ENCODE measurements around the gene TTLL13. TPM values are rescaled to one million over a fixed set of nuclear protein-coding genes. Genes with fewer than 3 reads are reported as not detected.

TTLL13 gene
- total RNA-seq, 6 donors from 2014 or later = 0.39 to 0.89 (median 0.49) TPM; not detected in 3

DNA sequence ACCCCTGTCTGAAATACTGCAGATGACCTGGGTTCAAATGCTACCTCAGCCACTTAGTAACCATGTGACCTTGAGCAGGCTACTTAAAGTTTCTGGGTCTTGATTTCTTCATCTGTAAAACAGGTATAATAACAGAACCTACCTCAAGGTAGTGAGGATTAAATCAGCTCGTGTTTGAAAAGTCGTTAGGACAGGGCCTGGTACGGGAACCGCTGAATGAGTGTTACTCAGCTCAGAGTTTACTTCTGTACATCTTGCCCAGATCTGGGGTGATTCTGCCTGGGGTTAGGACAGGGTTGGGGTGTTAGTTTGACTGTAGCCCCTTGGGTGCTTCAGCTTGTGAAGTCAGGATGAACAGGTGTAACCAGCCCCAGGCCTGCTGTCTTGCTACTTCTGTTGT lies 46.4 kb upstream of the TTLL13 start:
- ATAC-seq (ENCODE audit: low FRiP score in 2 of 2) (no peak), DNase-seq (no peak)
- Histone ChIP-seq H3K9me3 (no peaks in the 10 kb centered on the region), H3K36me3 (peaks cover 3 to 34% (median 3%) of the 10 kb centered on the region in 4 donors), H3K4me3 (no peak overlapping the region), H3K27me3 (no peaks in the 10 kb centered on the region), H3K27ac (no peak overlapping the region), H3K4me1 (peaks cover 20 to 48% (median 27%) of the 10 kb centered on the region in 4 donors)
- TF ChIP-seq POLR2A (IDR thresholded peaks at IDR 0.05) = no peak
- TF ChIP-seq, protein P1, sequence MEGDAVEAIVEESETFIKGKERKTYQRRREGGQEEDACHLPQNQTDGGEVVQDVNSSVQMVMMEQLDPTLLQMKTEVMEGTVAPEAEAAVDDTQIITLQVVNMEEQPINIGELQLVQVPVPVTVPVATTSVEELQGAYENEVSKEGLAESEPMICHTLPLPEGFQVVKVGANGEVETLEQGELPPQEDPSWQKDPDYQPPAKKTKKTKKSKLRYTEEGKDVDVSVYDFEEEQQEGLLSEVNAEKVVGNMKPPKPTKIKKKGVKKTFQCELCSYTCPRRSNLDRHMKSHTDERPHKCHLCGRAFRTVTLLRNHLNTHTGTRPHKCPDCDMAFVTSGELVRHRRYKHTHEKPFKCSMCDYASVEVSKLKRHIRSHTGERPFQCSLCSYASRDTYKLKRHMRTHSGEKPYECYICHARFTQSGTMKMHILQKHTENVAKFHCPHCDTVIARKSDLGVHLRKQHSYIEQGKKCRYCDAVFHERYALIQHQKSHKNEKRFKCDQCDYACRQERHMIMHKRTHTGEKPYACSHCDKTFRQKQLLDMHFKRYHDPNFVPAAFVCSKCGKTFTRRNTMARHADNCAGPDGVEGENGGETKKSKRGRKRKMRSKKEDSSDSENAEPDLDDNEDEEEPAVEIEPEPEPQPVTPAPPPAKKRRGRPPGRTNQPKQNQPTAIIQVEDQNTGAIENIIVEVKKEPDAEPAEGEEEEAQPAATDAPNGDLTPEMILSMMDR (IDR thresholded peaks at IDR 0.05) = no peak
- TF ChIP-seq EP300 (IDR thresholded peaks at IDR 0.05) = no peak
- no peak for TF ChIP-seq POLR2AphosphoS5 (IDR thresholded peaks at IDR 0.05)
- 90 to 95% methylated on average over 4 of the region's 4 CpGs for WGBS, 2 donors

DNA sequence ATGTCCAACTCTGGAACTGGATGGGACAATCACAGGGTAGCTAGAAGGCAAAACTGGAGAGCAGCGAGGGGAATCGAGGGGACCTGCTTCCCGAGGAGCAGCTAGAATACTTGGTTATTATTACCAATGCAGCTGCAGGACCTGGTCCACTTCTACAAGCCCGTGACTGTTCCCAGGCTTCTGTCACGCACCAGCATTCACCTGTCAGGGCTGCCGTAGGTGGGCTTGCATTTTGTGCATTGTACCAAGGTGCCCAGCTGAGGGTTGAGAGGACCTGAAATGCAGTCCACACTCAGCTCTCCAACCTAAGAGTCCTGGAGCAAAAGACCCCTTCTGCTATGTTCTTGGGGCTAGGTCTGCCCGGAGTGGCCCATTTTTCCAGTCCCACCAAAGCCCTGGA lies 45.9 kb upstream of the TTLL13 start:
- H3K27ac ChIP-seq = no peak overlapping the region
- ATAC-seq (ENCODE audit: low FRiP score in 2 of 2) = no peak

DNA sequence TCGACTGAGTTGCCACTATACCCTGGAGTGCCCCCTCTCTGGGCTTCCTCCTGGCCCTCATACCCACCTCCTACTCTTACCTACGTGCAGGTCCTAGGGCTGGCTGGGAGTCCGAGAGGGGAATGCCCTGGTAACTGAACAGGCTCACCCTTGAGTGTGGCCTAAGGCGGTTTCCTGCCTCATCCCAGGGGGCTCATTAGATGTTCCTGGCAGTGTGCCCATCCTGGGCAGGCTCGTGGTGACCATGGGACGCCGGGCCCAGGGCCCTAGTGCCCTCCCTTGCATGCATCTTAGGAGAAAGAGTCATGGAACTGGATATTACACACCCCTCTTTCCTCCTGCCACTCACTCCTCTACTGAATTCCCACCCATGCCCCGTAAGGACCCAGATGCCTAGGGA lies 45.4 kb upstream of the TTLL13 start:
- DNase-seq (no peak), ATAC-seq (ENCODE audit: low FRiP score in 2 of 2) (peak in 1 of 2 donors; percentile 15)
- Histone ChIP-seq H3K27ac (no peak overlapping the region), H3K36me3 (peaks cover 3 to 34% (median 3%) of the 10 kb centered on the region in 4 donors), H3K27me3 (no peaks in the 10 kb centered on the region), H3K4me1 (peaks cover 20 to 48% (median 27%) of the 10 kb centered on the region in 4 donors), H3K9me3 (no peaks in the 10 kb centered on the region), H3K4me3 (no peak overlapping the region)
- TF ChIP-seq POLR2AphosphoS5 (IDR thresholded peaks at IDR 0.05) (peak in 1 of 2 donors; percentile 19), POLR2A (IDR thresholded peaks at IDR 0.05) (no peak)
- TF ChIP-seq, protein P1 (IDR thresholded peaks at IDR 0.05) = no peak
- whole genome bisulfite sequencing, 2 donors = 68 to 69% methylated on average over 7 to 8 of the region's 8 CpGs

More for the DNA sequence above, 45.9 kb upstream of the TTLL13 start:
- TF ChIP-seq EP300 (IDR thresholded peaks at IDR 0.05) (no peak), POLR2A (IDR thresholded peaks at IDR 0.05) (no peak), POLR2AphosphoS5 (IDR thresholded peaks at IDR 0.05) (no peak)
- TF ChIP-seq, protein P1 (IDR thresholded peaks at IDR 0.05) = no peak
- DNase-seq = no peak
- 98% methylated on average over 7 of the region's 7 CpGs for WGBS, 2 donors
- H3K9me3 ChIP-seq = no peaks in the 10 kb centered on the region
- no peak overlapping the region for H3K4me3 ChIP-seq
- peaks cover 20 to 48% (median 27%) of the 10 kb centered on the region in 4 donors for H3K4me1 ChIP-seq
- peaks cover 3 to 34% (median 3%) of the 10 kb centered on the region in 4 donors for H3K36me3 ChIP-seq
- H3K27me3 ChIP-seq = no peaks in the 10 kb centered on the region

DNA sequence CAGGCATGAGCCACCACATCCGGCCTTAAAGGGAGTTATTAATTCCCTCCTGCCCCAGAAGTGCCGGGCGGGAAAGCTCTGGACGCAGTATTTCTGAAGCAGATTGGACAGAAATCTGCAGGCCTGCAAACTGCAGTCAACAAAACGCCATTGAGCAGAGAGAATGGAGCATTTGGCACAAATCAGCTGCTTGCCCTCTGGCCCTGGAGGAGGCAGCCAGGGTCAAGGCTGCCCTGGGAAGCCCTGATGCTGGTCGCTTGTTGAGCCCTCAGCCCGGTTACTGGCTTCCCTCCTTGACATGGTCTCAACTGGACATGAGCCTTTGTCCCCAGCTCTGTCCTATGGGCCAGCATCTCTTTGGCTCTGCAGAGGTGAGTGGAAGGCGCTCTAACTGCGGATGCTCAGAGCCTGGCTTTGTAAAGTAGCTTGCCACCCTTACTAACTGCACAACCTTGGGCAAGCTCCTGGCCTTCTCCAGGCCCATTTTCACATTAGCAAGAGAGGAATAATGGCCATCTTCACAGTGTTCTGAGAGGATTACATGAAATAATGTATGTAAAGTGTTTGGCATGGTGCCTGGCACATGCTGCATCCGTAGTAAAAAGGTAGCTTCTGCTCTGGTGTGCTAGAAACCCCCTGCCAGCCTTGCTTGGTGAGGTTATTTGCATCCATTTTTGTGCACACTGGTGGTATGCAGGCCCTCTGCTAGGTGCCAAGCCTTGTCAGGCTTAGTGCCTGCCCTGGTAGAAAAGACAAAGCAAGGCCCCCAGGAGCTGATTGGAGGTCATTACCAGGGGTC lies 44.1 kb upstream of the TTLL13 start:
- Histone ChIP-seq H3K27me3 (no peaks in the 10 kb centered on the region), H3K27ac (no peak overlapping the region), H3K4me1 (peaks cover 19 to 58% (median 27%) of the 10 kb centered on the region in 4 donors), H3K4me3 (no peak overlapping the region), H3K36me3 (peaks cover 3 to 42% (median 3%) of the 10 kb centered on the region in 4 donors), H3K9me3 (no peaks in the 10 kb centered on the region)
- 85 to 90% methylated on average over 9 to 10 of the region's 10 CpGs for WGBS, 2 donors
- TF ChIP-seq, protein P1 (IDR thresholded peaks at IDR 0.05) = no peak
- no peak for TF ChIP-seq POLR2AphosphoS5 (IDR thresholded peaks at IDR 0.05)
- TF ChIP-seq POLR2A (IDR thresholded peaks at IDR 0.05) = no peak
- DNase-seq (no peak), ATAC-seq (ENCODE audit: low FRiP score in 2 of 2) (no peak)

All from upper lobe of left lung (tissue), 6 donors.